Measurements from ENCODE around the gene ZC3H18. TPM values are rescaled to one million over a fixed set of nuclear protein-coding genes. Genes with fewer than 3 reads are reported as not detected.

ZC3H18 gene
- total and polyA plus RNA-seq, 10 of the 15 experiments (the other 5 are each of a cell fraction or from before 2014, with no cell fraction given), result 1.0 to 58.3 (median 22.4) TPM

- TF ChIP-seq ZNF687 (IDR thresholded peaks at IDR 0.05) (no peak; the same call in 1 of the 2 replicates), PRDM15 (CRISPR knock-in tag; IDR thresholded peaks at IDR 0.05) (no peak), RELB (IDR thresholded peaks at IDR 0.05; ENCODE audit: low read depth) (peak; percentile 94), BCL11A (IDR thresholded peaks at IDR 0.05; ENCODE audit: low read depth, low read length) (peak; percentile 38; the same call in 1 of the 2 replicates), PAX8 (IDR thresholded peaks at IDR 0.05) (no peak), ATF3 (IDR thresholded peaks at IDR 0.05; ENCODE audit: borderline replicate concordance, extremely low read depth, low read depth, low read length) (no peak), NFXL1 (IDR thresholded peaks at IDR 0.05; ENCODE audit: borderline replicate concordance) (no peak), HSF1 (IDR thresholded peaks at IDR 0.05; ENCODE audit: low read depth, low read length) (no peak), NKRF (conservative IDR thresholded peaks at IDR 0.05) (no peak), JUNB (IDR thresholded peaks at IDR 0.05) (peak; percentile 37)
Observed at GRCh38 chr16:88591577-88592021, 21.4 kb downstream of the ZC3H18 start (continued).

All from GM12878 (cell line).